GM18873 (cell line): ENCODE measurements around the gene ADAMTS7.
"Not testable (repeated sequence)": the region's sequence is repeated elsewhere in the genome, so short reads cannot be mapped to it uniquely, and the experiment has no call there.

Experiments
- ATAC-seq: cut with Tn5 transposase; IDR thresholded peaks from one replicate; pipeline ENCODE4 v1.9.1; 2021; ENCODE audit warnings: mild to moderate bottlenecking, moderate library complexity, moderate number of reproducible peaks; ENCODE audit not compliant: unreplicated experiment, low FRiP score

ADAMTS7 gene

GRCh38 chr15:78755900-78756591, 55.2 kb downstream of the ADAMTS7 start:
- ATAC-seq = peak; percentile 31

- not testable (repeated sequence) for ATAC-seq
Measured at GRCh38 chr15:78754637-78755280, 56.5 kb downstream of the ADAMTS7 start.

GRCh38 chr15:78753751-78754535, 57.3 kb downstream of the ADAMTS7 start:
- not testable (repeated sequence) for ATAC-seq

- ATAC-seq = not testable (repeated sequence)
Measured at GRCh38 chr15:78753359-78753659, 58.0 kb downstream of the ADAMTS7 start.

GRCh38 chr15:78752492-78753358, 58.5 kb downstream of the ADAMTS7 start:
- no peak for ATAC-seq

GRCh38 chr15:78751602-78751979, 59.7 kb downstream of the ADAMTS7 start:
- no peak for ATAC-seq

- ATAC-seq = peak; percentile 64
Measured at GRCh38 chr15:78750974-78751601, 60.2 kb downstream of the ADAMTS7 start.

- ATAC-seq = no peak
Measured at GRCh38 chr15:78750566-78750965, 60.7 kb downstream of the ADAMTS7 start.

GRCh38 chr15:78749831-78750230, 61.4 kb downstream of the ADAMTS7 start:
- ATAC-seq = no peak

GRCh38 chr15:78747877-78748276, 63.4 kb downstream of the ADAMTS7 start:
- not testable (repeated sequence) for ATAC-seq

GRCh38 chr15:78741674-78742073, 69.6 kb downstream of the ADAMTS7 start:
- ATAC-seq = not testable (repeated sequence)

- ATAC-seq = no peak
Measured at GRCh38 chr15:78740904-78741274, 70.4 kb downstream of the ADAMTS7 start.

- no peak for ATAC-seq
Measured at GRCh38 chr15:78739996-78740903, 71.0 kb downstream of the ADAMTS7 start.

GRCh38 chr15:78739206-78739605, 72.1 kb downstream of the ADAMTS7 start:
- no peak for ATAC-seq

GRCh38 chr15:78737931-78738558, 73.2 kb downstream of the ADAMTS7 start:
- ATAC-seq = not testable (repeated sequence)

GRCh38 chr15:78737187-78737820, 74.0 kb downstream of the ADAMTS7 start:
- no peak for ATAC-seq

GRCh38 chr15:78736286-78736685, 75.0 kb downstream of the ADAMTS7 start:
- ATAC-seq = not testable (repeated sequence)

GRCh38 chr15:78734451-78735064, 76.7 kb downstream of the ADAMTS7 start:
- no peak for ATAC-seq
